SK-N-SH (cell line): ENCODE data around the gene PSMC5.

Experiments
- CTCF ChIP-seq: fragments of 200-600 bp; sonication (generic); IDR thresholded peaks from 2 replicates; pipeline ENCODE4 v1.6.1; 2017; ENCODE audit warnings: antibody characterized with exemption, mild to moderate bottlenecking, moderate library complexity
- EP300 ChIP-seq, 2 experiments: IDR thresholded peaks; 2 replicates each; pipeline versions ENCODE4 v1.4.0 to v1.6.1; 2012; ENCODE audit warnings: borderline replicate concordance in 1 of 2, low read depth in 1 of 2, low read length in 1 of 2
- EZH2phosphoT487 ChIP-seq: fragments of 200-600 bp; sonication (generic); IDR thresholded peaks from 2 replicates; pipeline ENCODE4 v1.6.1; 2017; ENCODE audit warnings: low read depth, mixed run types, mild to moderate bottlenecking, antibody characterized with exemption, moderate library complexity, borderline replicate concordance
- GABPA ChIP-seq: IDR thresholded peaks from 2 replicates; pipeline ENCODE4 v1.4.0; 2012; ENCODE audit warnings: low read depth, mild to moderate bottlenecking
- JUND ChIP-seq: IDR thresholded peaks from 2 replicates; pipeline ENCODE4 v1.4.0; 2012
- NFIC ChIP-seq: IDR thresholded peaks from 2 replicates; pipeline ENCODE4 v1.4.0; 2012; ENCODE audit warnings: borderline replicate concordance
- POLR2AphosphoS5 ChIP-seq: IDR thresholded peaks from 2 replicates; pipeline ENCODE4 v1.6.1; 2012; ENCODE audit warnings: low read depth, low read length
- RAD21 ChIP-seq: IDR thresholded peaks from 2 replicates; pipeline ENCODE4 v1.6.1; 2012; ENCODE audit warnings: mild to moderate bottlenecking, low read length
- RCOR1 ChIP-seq: fragments of 150-350 bp; IDR thresholded peaks from 2 replicates; pipeline ENCODE4 v1.6.1; 2017; ENCODE audit warnings: antibody characterized with exemption, low read length

GRCh38 chr17:63780928-63781327 lies 46.3 kb upstream of the PSMC5 start:
- TF ChIP-seq CTCF, result no peak
- no peak for TF ChIP-seq RAD21
- no peak for TF ChIP-seq EZH2phosphoT487
- TF ChIP-seq GABPA, result no peak
- TF ChIP-seq NFIC, result no peak
- TF ChIP-seq POLR2AphosphoS5, result no peak
- TF ChIP-seq RCOR1, result no peak
- TF ChIP-seq JUND, result no peak
- TF ChIP-seq EP300 (IDR thresholded peaks at IDR 0.05; ENCODE audit: borderline replicate concordance in 1 of 2, low read depth in 1 of 2, low read length in 1 of 2), result no peak
